ENCODE results near the gene HK1.

The HK1 gene

GRCh38 chr10:69407621-69408301 is 129.5 kb downstream of the HK1 start:
- H3F3A ChIP-seq (ENCODE audit: insufficient read depth, low read length), result peaks cover 4% of the 10 kb centered on the region
- H4K20me1 ChIP-seq (ENCODE audit: insufficient read depth, low read length), result no peaks in the 10 kb centered on the region
- TF ChIP-seq, protein P1, sequence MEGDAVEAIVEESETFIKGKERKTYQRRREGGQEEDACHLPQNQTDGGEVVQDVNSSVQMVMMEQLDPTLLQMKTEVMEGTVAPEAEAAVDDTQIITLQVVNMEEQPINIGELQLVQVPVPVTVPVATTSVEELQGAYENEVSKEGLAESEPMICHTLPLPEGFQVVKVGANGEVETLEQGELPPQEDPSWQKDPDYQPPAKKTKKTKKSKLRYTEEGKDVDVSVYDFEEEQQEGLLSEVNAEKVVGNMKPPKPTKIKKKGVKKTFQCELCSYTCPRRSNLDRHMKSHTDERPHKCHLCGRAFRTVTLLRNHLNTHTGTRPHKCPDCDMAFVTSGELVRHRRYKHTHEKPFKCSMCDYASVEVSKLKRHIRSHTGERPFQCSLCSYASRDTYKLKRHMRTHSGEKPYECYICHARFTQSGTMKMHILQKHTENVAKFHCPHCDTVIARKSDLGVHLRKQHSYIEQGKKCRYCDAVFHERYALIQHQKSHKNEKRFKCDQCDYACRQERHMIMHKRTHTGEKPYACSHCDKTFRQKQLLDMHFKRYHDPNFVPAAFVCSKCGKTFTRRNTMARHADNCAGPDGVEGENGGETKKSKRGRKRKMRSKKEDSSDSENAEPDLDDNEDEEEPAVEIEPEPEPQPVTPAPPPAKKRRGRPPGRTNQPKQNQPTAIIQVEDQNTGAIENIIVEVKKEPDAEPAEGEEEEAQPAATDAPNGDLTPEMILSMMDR (IDR thresholded peaks at IDR 0.05; ENCODE audit: low read length), result peak; percentile 60
- TF ChIP-seq EZH2phosphoT487 (IDR thresholded peaks at IDR 0.05; ENCODE audit: low read length) (no peak), EZH2 (optimal IDR thresholded peaks at IDR 0.05; ENCODE audit: low read depth, low read length) (no peak)
- H3K9ac ChIP-seq (ENCODE audit: low read length), result peak overlapping the region; percentile 60; the same call in 1 of the 2 replicates
- peak overlapping the region; percentile 84 for H2AFZ ChIP-seq (ENCODE audit: low read length)
- no peaks in the 10 kb centered on the region for H3K9me3 ChIP-seq (replicated peaks; ENCODE audit: insufficient read depth, low read length)
- H3K4me1 ChIP-seq (ENCODE audit: low read length), result peaks cover 10% of the 10 kb centered on the region
- no peaks in the 10 kb centered on the region for H3K9me2 ChIP-seq (replicated peaks; ENCODE audit: insufficient read depth, low read length)
- H3K27me3 ChIP-seq (replicated peaks; ENCODE audit: insufficient read depth, low read length), result no peaks in the 10 kb centered on the region
- DNase-seq, result peak; percentile 45
- no peaks in the 10 kb centered on the region for H3K36me3 ChIP-seq (replicated peaks; ENCODE audit: insufficient read depth, low read length)
- peak overlapping the region; percentile 34; the same call in 1 of the 2 replicates for H3K4me3 ChIP-seq (ENCODE audit: low read length)
- H3K4me2 ChIP-seq (ENCODE audit: low read depth, low read length), result peak overlapping the region; percentile 76; the same call in 1 of the 2 replicates
- H3K79me2 ChIP-seq (ENCODE audit: low read length), result no peaks in the 10 kb centered on the region
- no peak overlapping the region for H3K27ac ChIP-seq (ENCODE audit: low read length)

DNA sequence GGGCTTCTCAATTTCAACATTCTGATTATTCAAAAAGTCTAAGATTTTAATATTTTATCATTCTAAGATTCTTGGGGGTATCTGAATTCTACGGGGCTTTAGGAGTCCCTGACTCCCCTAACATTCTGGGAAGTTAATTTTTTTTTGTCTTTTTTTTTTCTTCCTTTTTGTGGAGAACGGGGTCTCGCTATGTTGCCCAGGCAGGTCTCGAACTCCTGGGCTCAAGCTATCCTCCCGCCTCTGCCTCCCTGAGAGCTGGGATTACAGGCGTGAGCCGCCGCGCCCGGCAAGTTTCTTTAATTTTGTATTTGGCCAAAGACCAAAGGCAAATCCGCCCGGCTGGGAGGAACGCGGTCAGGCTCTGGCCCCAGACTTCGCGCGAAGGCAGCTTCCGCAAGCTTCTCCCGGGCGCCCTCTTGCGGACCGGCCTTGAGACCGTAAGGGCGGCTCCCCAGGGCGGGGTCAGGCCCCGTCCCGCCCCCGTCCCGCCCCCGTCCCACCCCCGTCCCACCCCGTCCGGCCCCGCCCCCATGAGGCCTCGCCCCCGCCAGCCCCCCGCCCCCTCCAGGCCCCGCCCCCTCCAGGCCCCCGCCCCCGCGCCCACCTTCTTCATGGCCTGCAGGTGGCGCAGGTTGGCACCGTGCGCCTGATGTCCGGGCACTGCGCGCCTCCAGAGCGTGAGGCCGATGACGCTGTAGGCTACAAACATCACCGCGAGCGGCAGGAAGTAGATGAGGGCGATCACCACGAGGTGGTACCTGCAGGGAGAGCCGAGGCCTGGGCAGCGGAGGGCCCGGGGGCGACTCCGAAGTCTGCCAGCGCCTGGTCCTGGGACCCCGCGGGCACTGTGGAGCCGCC is 130.3 kb downstream of the HK1 start:
- no peak for TF ChIP-seq EZH2phosphoT487 (IDR thresholded peaks at IDR 0.05; ENCODE audit: low read length)
- TF ChIP-seq, protein P1 (IDR thresholded peaks at IDR 0.05; ENCODE audit: low read length), result peak; percentile 48
- H3K9me2 ChIP-seq (replicated peaks; ENCODE audit: insufficient read depth, low read length), result no peaks in the 10 kb centered on the region
- peak overlapping the region; percentile 79 for H3K4me2 ChIP-seq (ENCODE audit: low read depth, low read length)
- peak overlapping the region; percentile 60 for H3K9ac ChIP-seq (ENCODE audit: low read length)
- H3K4me3 ChIP-seq (ENCODE audit: low read length), result peak overlapping the region; percentile 43; the same call in 1 of the 2 replicates
- H3K36me3 ChIP-seq (replicated peaks; ENCODE audit: insufficient read depth, low read length), result no peaks in the 10 kb centered on the region
- H3K27ac ChIP-seq (ENCODE audit: low read length), result peak overlapping the region; percentile 49; the same call in 1 of the 2 replicates
- H3F3A ChIP-seq (ENCODE audit: insufficient read depth, low read length), result peaks cover 4% of the 10 kb centered on the region
- H3K27me3 ChIP-seq (replicated peaks; ENCODE audit: insufficient read depth, low read length), result no peaks in the 10 kb centered on the region; the same call in 1 of the 2 replicates
- peak overlapping the region; percentile 85 for H2AFZ ChIP-seq (ENCODE audit: low read length)
- H3K4me1 ChIP-seq (ENCODE audit: low read length), result peaks cover 10% of the 10 kb centered on the region
- DNase-seq, result peak; percentile 96
- H3K79me2 ChIP-seq (ENCODE audit: low read length), result no peaks in the 10 kb centered on the region
- H4K20me1 ChIP-seq (ENCODE audit: insufficient read depth, low read length), result no peaks in the 10 kb centered on the region
- no peaks in the 10 kb centered on the region for H3K9me3 ChIP-seq (replicated peaks; ENCODE audit: insufficient read depth, low read length)

GRCh38 chr10:69409176-69409495 is 130.8 kb downstream of the HK1 start:
- H3F3A ChIP-seq (ENCODE audit: insufficient read depth, low read length), result peaks cover 4% of the 10 kb centered on the region
- H3K4me1 ChIP-seq (ENCODE audit: low read length), result peaks cover 10% of the 10 kb centered on the region
- H2AFZ ChIP-seq (ENCODE audit: low read length), result peak overlapping the region; percentile 85
- no peaks in the 10 kb centered on the region for H4K20me1 ChIP-seq (ENCODE audit: insufficient read depth, low read length)
- peak overlapping the region; percentile 39; the same call in 1 of the 2 replicates for H3K27ac ChIP-seq (ENCODE audit: low read length)
- H3K36me3 ChIP-seq (replicated peaks; ENCODE audit: insufficient read depth, low read length), result no peaks in the 10 kb centered on the region
- peak overlapping the region; percentile 79 for H3K4me2 ChIP-seq (ENCODE audit: low read depth, low read length)
- TF ChIP-seq EZH2phosphoT487 (IDR thresholded peaks at IDR 0.05; ENCODE audit: low read length) (no peak), EZH2 (optimal IDR thresholded peaks at IDR 0.05; ENCODE audit: low read depth, low read length) (no peak)
- TF ChIP-seq, protein P1 (IDR thresholded peaks at IDR 0.05; ENCODE audit: low read length), result no peak
- H3K9me2 ChIP-seq (replicated peaks; ENCODE audit: insufficient read depth, low read length), result no peaks in the 10 kb centered on the region
- DNase-seq, result no peak
- H3K9me3 ChIP-seq (replicated peaks; ENCODE audit: insufficient read depth, low read length), result no peaks in the 10 kb centered on the region
- H3K79me2 ChIP-seq (ENCODE audit: low read length), result no peaks in the 10 kb centered on the region
- H3K4me3 ChIP-seq (ENCODE audit: low read length), result peak overlapping the region; percentile 43; the same call in 1 of the 2 replicates
- H3K9ac ChIP-seq (ENCODE audit: low read length), result peak overlapping the region; percentile 50
- no peaks in the 10 kb centered on the region; the same call in 1 of the 2 replicates for H3K27me3 ChIP-seq (replicated peaks; ENCODE audit: insufficient read depth, low read length)

All from MM.1S (cell line).